ENCODE results near the gene KCTD7. TPM values are rescaled to one million over a fixed set of nuclear protein-coding genes. Genes with fewer than 3 reads are reported as not detected.

Gene KCTD7
- total and polyA plus RNA-seq, 2 of the 13 experiments (the other 11 are each of a cell fraction or from before 2014, with no cell fraction given) = 7.3 to 13.5 TPM

- TF ChIP-seq MLXIP (CRISPR knock-in tag; IDR thresholded peaks at IDR 0.05; ENCODE audit: borderline replicate concordance) = no peak
- TF ChIP-seq BCL3 (CRISPR knock-in tag; IDR thresholded peaks at IDR 0.05) = peak; percentile 79; the same call in 1 of the 2 replicates
- peak; percentile 65; the same call in 1 of the 2 replicates for TF ChIP-seq DMAP1 (CRISPR knock-in tag; IDR thresholded peaks at IDR 0.05)
- TF ChIP-seq BCLAF1 (IDR thresholded peaks at IDR 0.05) = no peak
- no peak for TF ChIP-seq AHR (CRISPR knock-in tag; IDR thresholded peaks at IDR 0.05)
- peak; percentile 57; the same call in 1 of the 2 replicates for TF ChIP-seq ZNF274 (CRISPR knock-in tag; IDR thresholded peaks at IDR 0.05)
- no peak for TF ChIP-seq ZNF101 (CRISPR knock-in tag; IDR thresholded peaks at IDR 0.05; ENCODE audit: borderline replicate concordance, low read depth)
- TF ChIP-seq HIVEP1 (CRISPR knock-in tag; IDR thresholded peaks at IDR 0.05) = peak; percentile 99
- peak; percentile 88 for TF ChIP-seq ZNF605 (CRISPR knock-in tag; IDR thresholded peaks at IDR 0.05)
- TF ChIP-seq ZNF136 (CRISPR knock-in tag; IDR thresholded peaks at IDR 0.05; ENCODE audit: low read depth) = peak; percentile 19; the same call in 1 of the 2 replicates
- no peak for TF ChIP-seq GZF1 (CRISPR knock-in tag; IDR thresholded peaks at IDR 0.05)
- TF ChIP-seq SSRP1 (CRISPR knock-in tag; IDR thresholded peaks at IDR 0.05) = no peak
- no peak for TF ChIP-seq ZNF33A (CRISPR knock-in tag; IDR thresholded peaks at IDR 0.05; ENCODE audit: borderline replicate concordance)
- TF ChIP-seq ZNF121 (CRISPR knock-in tag; IDR thresholded peaks at IDR 0.05) = peak; percentile 45; the same call in 1 of the 2 replicates
- no peak; the same call in 1 of the 2 replicates for TF ChIP-seq ZBTB1 (CRISPR knock-in tag; IDR thresholded peaks at IDR 0.05; ENCODE audit: borderline replicate concordance)
- TF ChIP-seq CHD2 (IDR thresholded peaks at IDR 0.05; ENCODE audit: low read depth, low read length) = no peak
- TF ChIP-seq TFAP4 (IDR thresholded peaks at IDR 0.05; ENCODE audit: borderline replicate concordance, low read depth) = 0 out of 2 replicates have a peak, but pooled peaks have one; percentile 12
- TF ChIP-seq E2F5 (CRISPR knock-in tag; conservative IDR thresholded peaks at IDR 0.05) = peak; percentile 59; the same call in 1 of the 2 replicates
- TF ChIP-seq ZNF549 (CRISPR knock-in tag; IDR thresholded peaks at IDR 0.05) = no peak
- TF ChIP-seq TEF (CRISPR knock-in tag; IDR thresholded peaks at IDR 0.05) = no peak
Observed at GRCh38 chr7:66654275-66655112, 25.8 kb downstream of the KCTD7 start (continued).

Measured in HepG2 (cell line).